AG04449 (cell line): ENCODE results near the gene NACC1.

Experiments
- CTCF ChIA-PET: fragments of 350-600 bp; formaldehyde crosslinking; extraction: SDS; loops from one replicate; lab custom pipeline; 2021; ENCODE audit warnings: antibody characterized with exemption; lab: Yijun Ruan, JAX
- POLR2A ChIA-PET: fragments of 400-600, 350-600 bp; formaldehyde crosslinking; extraction: SDS; loops from one replicate; lab custom pipeline; 2020; ENCODE audit warnings: antibody characterized with exemption, inconsistent platforms; lab: Yijun Ruan, JAX
- DNase-seq: peaks from one replicate; pipeline ENCODE4 v3.0.0-alpha.2; 2010; ENCODE audit warnings: low read depth, low spot score
- H3K4me3 ChIP-seq: 2 replicates; pipeline ENCODE4 v1.5.1; 2011; ENCODE audit warnings: low read depth, mild to moderate bottlenecking, control low read depth, low read length
- TF ChIP-seq, protein P1 (sequence below): IDR thresholded peaks from one replicate; pipeline ENCODE4 v1.5.1; 2011; ENCODE audit warnings: mild to moderate bottlenecking, moderate library complexity, low read length, control low read depth, inconsistent platforms; ENCODE audit not compliant: insufficient read depth; ENCODE audit errors: missing control alignments

NACC1 gene

DNA sequence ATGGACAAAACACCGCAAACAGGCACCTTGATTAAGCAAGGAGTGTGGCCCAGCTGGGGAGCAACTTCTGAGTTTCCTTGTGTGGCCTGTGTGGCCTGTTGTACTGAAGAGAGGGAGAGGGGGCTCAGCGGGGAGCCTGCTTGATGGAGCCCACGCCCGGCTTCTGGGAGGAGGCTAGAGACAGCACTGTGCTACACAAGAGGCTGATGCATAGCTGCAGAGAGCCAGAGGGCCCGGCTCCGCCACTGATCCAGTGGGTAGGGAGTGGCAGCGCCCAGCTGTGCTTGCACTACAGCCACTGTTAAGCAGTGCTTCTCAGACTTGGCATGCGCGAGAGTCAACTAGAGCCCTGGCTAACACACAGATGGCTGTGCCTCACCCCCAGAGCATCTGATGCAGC, 34.4 kb upstream of the NACC1 start:
- no peak overlapping the region for H3K4me3 ChIP-seq
- TF ChIP-seq, protein P1, sequence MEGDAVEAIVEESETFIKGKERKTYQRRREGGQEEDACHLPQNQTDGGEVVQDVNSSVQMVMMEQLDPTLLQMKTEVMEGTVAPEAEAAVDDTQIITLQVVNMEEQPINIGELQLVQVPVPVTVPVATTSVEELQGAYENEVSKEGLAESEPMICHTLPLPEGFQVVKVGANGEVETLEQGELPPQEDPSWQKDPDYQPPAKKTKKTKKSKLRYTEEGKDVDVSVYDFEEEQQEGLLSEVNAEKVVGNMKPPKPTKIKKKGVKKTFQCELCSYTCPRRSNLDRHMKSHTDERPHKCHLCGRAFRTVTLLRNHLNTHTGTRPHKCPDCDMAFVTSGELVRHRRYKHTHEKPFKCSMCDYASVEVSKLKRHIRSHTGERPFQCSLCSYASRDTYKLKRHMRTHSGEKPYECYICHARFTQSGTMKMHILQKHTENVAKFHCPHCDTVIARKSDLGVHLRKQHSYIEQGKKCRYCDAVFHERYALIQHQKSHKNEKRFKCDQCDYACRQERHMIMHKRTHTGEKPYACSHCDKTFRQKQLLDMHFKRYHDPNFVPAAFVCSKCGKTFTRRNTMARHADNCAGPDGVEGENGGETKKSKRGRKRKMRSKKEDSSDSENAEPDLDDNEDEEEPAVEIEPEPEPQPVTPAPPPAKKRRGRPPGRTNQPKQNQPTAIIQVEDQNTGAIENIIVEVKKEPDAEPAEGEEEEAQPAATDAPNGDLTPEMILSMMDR, result no peak
- POLR2A ChIA-PET, result no interaction called here
- no peak for DNase-seq
- CTCF ChIA-PET, result interaction anchor here (1.0 to 30.9 kb wide), 6 partner anchors 9 to 118 kb away, joined by 3 to 573 read pairs (median 66); partner anchors contain the start of gene NACC1

DNA sequence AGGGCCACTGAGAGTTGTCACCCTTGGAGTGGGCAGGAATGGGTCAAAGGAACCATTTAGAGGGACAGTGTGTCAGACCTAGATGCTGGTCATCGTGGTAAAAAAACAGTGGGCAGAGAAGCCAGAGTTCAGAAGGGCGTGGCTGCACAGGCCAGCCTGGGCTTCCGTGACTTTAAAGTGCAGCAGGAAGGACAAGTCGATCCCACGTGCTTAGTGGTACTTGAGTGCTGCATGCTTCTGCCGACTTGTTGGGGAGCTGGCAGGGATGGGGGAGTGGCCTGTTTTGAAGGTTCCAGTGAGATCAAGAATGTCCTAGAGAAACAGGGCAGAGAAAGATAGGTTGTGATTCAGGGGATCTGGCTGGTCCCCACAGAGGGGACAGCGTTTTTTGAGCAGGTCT, 32.4 kb upstream of the NACC1 start:
- TF ChIP-seq, protein P1, result no peak
- CTCF ChIA-PET, result interaction anchor here (1.2 to 30.9 kb wide), 5 partner anchors 7 to 120 kb away, joined by 3 to 573 read pairs (median 111); no protein-coding TSS in a partner anchor
- POLR2A ChIA-PET, result no interaction called here

DNA sequence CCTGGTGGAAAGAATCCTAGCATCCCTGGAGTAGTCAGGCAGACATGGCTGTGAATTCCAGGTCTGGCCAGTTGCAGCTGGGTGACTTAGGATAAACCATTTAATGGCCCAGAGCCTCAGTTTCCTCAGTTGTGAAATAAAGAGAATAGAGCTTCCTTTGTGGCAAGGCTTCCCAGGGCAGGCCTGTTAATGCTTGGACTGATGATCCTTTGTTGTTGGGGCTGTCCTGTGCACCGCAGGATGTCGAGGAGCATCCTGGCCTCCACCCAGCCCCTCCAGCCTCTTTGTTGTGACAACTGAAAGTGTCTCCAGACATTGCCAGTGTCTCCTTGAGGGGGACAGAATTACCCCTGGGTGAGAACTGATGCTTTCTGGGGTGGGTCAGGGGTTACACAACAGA, 31.7 kb upstream of the NACC1 start:
- ChIA-PET CTCF (interaction anchor here (1.2 to 30.9 kb wide), 5 partner anchors 6 to 121 kb away, joined by 3 to 573 read pairs (median 111); no protein-coding TSS in a partner anchor), POLR2A (no interaction called here)
- no peak overlapping the region for H3K4me3 ChIP-seq
- TF ChIP-seq, protein P1, result no peak
- no peak for DNase-seq

More for the DNA sequence above, 32.4 kb upstream of the NACC1 start:
- H3K4me3 ChIP-seq, result no peak overlapping the region
- DNase-seq, result no peak

DNA sequence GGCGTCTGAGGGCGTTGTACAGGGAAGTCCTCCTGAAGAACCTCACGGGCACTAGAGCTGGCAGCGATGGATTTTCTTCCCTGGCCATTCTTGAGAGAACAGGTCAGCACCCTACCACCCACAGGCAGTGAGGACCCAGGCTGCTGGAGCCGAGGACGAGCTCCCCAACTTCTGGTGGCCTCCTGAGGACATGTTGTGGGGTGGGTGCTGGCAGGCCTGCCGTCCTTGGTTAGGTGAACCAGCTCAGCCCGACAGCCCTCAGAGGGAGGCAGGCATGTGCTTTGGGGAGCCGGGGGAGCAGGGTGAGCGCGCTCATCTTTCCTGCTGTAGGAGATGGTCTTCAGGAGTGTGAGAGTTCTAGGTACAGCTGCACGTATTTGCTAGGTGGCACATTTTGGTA, 30.8 kb upstream of the NACC1 start:
- TF ChIP-seq, protein P1, result no peak
- no peak for DNase-seq

DNA sequence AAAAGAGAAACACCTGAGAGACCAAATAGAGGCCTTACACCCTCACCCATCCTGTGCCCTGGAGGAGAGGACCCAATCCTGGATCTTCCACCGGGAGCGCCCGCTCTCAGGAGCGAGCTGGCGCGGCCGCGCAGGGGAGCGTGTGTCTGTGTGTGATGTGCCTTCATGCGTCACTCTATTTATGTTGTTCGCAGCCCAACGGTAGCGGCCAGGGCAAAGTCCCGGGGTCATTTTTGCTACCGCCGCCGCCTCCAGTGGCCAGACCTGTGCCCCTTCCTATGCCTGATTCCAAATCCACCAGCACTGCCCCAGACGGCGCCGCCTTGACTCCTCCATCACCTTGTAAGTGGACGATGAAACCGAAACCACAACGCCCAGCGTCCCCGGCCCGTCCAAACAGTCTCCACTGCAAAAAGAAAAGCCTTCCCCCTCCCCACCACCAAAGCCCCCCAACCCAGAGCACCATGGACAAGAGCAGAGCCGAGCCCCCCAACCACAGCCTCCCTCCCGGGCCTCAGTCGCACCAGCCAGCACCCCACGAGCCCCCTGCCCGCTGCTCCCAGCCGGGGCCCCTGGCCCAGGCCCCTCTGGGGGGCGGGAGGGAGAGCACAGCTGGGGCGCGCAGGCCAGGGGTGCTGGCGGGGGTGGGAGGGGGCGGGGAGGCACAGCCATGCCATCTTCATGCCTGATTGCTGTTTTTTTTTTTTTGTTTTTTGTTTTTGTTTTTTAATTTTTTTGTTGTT, 30.1 kb upstream of the NACC1 start:
- no peak overlapping the region for H3K4me3 ChIP-seq
- ChIA-PET CTCF (interaction anchor here (1.0 to 30.9 kb wide), 4 partner anchors 30 to 121 kb away, joined by 3 to 573 read pairs (median 352); partner anchors contain the start of gene DAND5), POLR2A (no interaction called here)
- DNase-seq, result no peak
- TF ChIP-seq, protein P1, result no peak

More for the DNA sequence above, 30.8 kb upstream of the NACC1 start:
- ChIA-PET CTCF (interaction anchor here (1.0 to 30.9 kb wide), 3 partner anchors 29 to 108 kb away, joined by 3 to 573 read pairs (median 550); no protein-coding TSS in a partner anchor), POLR2A (no interaction called here)
- H3K4me3 ChIP-seq, result no peak overlapping the region
